ENCODE data around the gene STKLD1.
"Not testable (repeated sequence)": the region's sequence is repeated elsewhere in the genome, so short reads cannot be mapped to it uniquely, and the experiment has no call there.

The STKLD1 gene

GRCh38 chr9:133332381-133332730, 43.8 kb upstream of the STKLD1 start:
- TF ChIP-seq, protein P1, sequence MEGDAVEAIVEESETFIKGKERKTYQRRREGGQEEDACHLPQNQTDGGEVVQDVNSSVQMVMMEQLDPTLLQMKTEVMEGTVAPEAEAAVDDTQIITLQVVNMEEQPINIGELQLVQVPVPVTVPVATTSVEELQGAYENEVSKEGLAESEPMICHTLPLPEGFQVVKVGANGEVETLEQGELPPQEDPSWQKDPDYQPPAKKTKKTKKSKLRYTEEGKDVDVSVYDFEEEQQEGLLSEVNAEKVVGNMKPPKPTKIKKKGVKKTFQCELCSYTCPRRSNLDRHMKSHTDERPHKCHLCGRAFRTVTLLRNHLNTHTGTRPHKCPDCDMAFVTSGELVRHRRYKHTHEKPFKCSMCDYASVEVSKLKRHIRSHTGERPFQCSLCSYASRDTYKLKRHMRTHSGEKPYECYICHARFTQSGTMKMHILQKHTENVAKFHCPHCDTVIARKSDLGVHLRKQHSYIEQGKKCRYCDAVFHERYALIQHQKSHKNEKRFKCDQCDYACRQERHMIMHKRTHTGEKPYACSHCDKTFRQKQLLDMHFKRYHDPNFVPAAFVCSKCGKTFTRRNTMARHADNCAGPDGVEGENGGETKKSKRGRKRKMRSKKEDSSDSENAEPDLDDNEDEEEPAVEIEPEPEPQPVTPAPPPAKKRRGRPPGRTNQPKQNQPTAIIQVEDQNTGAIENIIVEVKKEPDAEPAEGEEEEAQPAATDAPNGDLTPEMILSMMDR (IDR thresholded peaks at IDR 0.05; ENCODE audit: borderline replicate concordance, control extremely low read depth, extremely low read depth, insufficient read depth, missing control alignments) = no peak
- no peak for DNase-seq (ENCODE audit: low spot score)
- in situ Hi-C loops (cut with MboI; ENCODE audit: low sequenced_read_pairs, unreplicated experiment) = no loop called here

DNA sequence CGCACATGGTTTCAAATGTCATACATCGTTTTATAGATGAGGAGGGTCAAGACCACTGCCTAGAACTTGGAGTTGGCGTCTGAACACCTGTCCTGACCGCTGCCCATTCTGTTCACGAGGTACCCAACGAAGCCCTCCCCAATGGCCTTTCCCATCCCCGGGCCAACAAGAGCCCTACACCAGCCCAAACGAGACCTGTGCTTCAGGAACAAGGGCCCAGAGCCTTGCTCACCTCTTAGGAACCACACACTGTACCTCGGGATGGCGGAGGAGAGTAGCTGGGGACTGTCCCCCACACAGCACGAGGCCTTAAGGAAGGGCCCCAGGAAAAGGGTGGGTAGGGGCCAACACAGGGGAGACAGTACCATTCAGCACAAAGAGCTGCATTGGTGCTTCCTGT, 43.2 kb upstream of the STKLD1 start:
- TF ChIP-seq, protein P1 (IDR thresholded peaks at IDR 0.05; ENCODE audit: borderline replicate concordance, control extremely low read depth, extremely low read depth, insufficient read depth, missing control alignments) = no peak
- DNase-seq (ENCODE audit: low spot score) = no peak
- in situ Hi-C loops (cut with MboI; ENCODE audit: low sequenced_read_pairs, unreplicated experiment) = no loop called here

DNA sequence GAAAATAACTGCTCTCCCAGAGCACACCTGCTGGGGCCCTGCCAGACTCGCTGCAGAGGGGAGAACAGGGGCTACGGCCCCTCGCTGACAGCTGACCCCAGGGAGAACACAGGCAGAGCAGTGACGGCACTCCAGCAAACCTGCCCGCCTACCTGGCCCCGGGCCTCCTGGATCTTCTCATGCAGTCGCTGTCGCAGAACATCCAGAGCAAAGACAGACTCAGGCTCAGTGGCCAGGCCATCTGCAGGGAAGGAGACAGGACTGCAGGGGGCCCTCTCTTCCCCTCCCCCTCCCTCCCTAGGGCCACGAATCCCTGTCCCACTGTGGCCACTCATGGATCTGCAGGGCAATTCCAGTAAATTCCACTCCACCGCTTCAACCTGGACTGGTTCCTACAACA, 42.6 kb upstream of the STKLD1 start:
- no peak for DNase-seq (ENCODE audit: low spot score)
- in situ Hi-C loops (cut with MboI; ENCODE audit: low sequenced_read_pairs, unreplicated experiment) = no loop called here
- TF ChIP-seq, protein P1 (IDR thresholded peaks at IDR 0.05; ENCODE audit: borderline replicate concordance, control extremely low read depth, extremely low read depth, insufficient read depth, missing control alignments) = no peak

DNA sequence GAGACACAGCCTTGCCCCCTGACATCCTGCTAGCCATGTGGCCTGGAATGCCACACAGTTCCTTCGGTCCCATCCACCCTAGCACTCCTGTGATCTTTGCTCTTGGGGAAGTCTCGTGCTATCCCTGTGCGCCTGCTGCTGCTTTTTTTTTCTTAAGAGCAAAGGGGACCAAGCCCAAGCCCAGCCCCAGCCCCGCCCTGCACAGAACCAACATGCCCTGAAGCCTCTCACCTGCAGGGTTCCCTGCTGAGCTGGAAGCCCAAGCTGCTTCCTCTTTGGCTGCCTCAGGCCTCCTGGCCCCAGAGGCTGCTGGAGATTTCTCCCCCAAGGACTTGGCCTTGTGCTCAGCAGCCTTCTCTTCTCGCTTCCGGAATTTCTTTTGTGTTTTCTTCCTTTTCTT, 42.0 kb upstream of the STKLD1 start:
- in situ Hi-C loops (cut with MboI; ENCODE audit: low sequenced_read_pairs, unreplicated experiment) = no loop called here
- no peak for DNase-seq (ENCODE audit: low spot score)
- TF ChIP-seq, protein P1 (IDR thresholded peaks at IDR 0.05; ENCODE audit: borderline replicate concordance, control extremely low read depth, extremely low read depth, insufficient read depth, missing control alignments) = no peak

GRCh38 chr9:133334888-133335287, 41.3 kb upstream of the STKLD1 start:
- DNase-seq (ENCODE audit: low spot score); in situ Hi-C loops (cut with MboI; ENCODE audit: low sequenced_read_pairs, unreplicated experiment): not testable (repeated sequence)

- DNase-seq (ENCODE audit: low spot score) = peak; percentile 95
- TF ChIP-seq, protein P1 (IDR thresholded peaks at IDR 0.05; ENCODE audit: borderline replicate concordance, control extremely low read depth, extremely low read depth, insufficient read depth, missing control alignments) = no peak
- in situ Hi-C loops (cut with MboI; ENCODE audit: low sequenced_read_pairs, unreplicated experiment) = no loop called here
These were observed 40.0 kb upstream of the STKLD1 start, which contains the start of gene SURF6 for GRCh38 chr9:133335924-133336811. SURF6 (minus strand) TSS chr9:133336188; CDS start chr9:133336132, 56 bp downstream.

DNA sequence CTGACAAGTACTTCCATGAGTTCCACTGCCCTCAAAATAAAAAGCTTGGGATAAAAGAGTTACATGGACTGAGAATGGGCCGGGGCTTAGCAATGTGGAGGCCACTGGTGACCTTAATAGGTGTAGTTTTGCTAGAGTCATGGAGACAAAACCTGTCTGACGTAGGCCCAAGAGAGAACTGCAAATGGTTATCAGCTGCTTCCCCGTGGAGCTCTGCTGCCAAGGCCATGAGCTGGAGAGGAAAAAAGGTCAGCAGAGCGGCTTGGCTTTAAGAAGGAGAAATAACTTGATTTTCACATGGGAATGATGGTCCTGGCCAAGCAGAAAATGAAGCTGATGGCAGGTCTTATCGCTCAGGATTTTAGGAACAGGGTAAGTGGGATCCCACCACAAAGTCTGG, 36.5 kb upstream of the STKLD1 start:
- in situ Hi-C loops (cut with MboI; ENCODE audit: low sequenced_read_pairs, unreplicated experiment) = no loop called here
- no peak for DNase-seq (ENCODE audit: low spot score)
- TF ChIP-seq, protein P1 (IDR thresholded peaks at IDR 0.05; ENCODE audit: borderline replicate concordance, control extremely low read depth, extremely low read depth, insufficient read depth, missing control alignments) = no peak

All from GM13976 (cell line).